HepG2 (cell line): ENCODE data around the gene PPP1R14D.

Source experiments
- ETV6 ChIP-seq: sonication (generic); formaldehyde crosslinking; conservative IDR thresholded peaks from 2 replicates; pipeline ENCODE4 v1.4.0; 2020; ENCODE audit warnings: missing genetic modification reagents
- HDAC2 ChIP-seq: sonication (generic); formaldehyde crosslinking; IDR thresholded peaks from 2 replicates; pipeline ENCODE4 v1.4.0; 2020; ENCODE audit warnings: missing genetic modification reagents
- TF ChIP-seq, protein P1 (sequence below): sonication (generic); formaldehyde crosslinking; IDR thresholded peaks from 2 replicates; pipeline ENCODE4 v1.5.0; 2020; ENCODE audit warnings: mild to moderate bottlenecking, missing genetic modification reagents, moderate library complexity

GRCh38 chr15:40825661-40826422 is 2.7 kb downstream of the PPP1R14D start:
- TF ChIP-seq HDAC2 (CRISPR knock-in tag) (no peak), ETV6 (CRISPR knock-in tag) (no peak)
- TF ChIP-seq, protein P1, sequence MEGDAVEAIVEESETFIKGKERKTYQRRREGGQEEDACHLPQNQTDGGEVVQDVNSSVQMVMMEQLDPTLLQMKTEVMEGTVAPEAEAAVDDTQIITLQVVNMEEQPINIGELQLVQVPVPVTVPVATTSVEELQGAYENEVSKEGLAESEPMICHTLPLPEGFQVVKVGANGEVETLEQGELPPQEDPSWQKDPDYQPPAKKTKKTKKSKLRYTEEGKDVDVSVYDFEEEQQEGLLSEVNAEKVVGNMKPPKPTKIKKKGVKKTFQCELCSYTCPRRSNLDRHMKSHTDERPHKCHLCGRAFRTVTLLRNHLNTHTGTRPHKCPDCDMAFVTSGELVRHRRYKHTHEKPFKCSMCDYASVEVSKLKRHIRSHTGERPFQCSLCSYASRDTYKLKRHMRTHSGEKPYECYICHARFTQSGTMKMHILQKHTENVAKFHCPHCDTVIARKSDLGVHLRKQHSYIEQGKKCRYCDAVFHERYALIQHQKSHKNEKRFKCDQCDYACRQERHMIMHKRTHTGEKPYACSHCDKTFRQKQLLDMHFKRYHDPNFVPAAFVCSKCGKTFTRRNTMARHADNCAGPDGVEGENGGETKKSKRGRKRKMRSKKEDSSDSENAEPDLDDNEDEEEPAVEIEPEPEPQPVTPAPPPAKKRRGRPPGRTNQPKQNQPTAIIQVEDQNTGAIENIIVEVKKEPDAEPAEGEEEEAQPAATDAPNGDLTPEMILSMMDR: no peak
